K562 (cell line): Measurements from ENCODE around the gene HS2ST1. TPM values are rescaled to one million over a fixed set of nuclear protein-coding genes. Genes with fewer than 3 reads are reported as not detected.

ENCODE experiments used
- BRF1 ChIP-seq: IDR thresholded peaks from 3 replicates; pipeline ENCODE4 v1.6.1; 2011; ENCODE audit warnings: borderline replicate concordance, mild to moderate bottlenecking; ENCODE audit not compliant: insufficient read length; ENCODE audit errors: extremely low read depth
- CHD4 ChIP-seq: fragments of 200-600 bp; sonication (generic); IDR thresholded peaks from 3 replicates; pipeline ENCODE4 v1.6.1; 2012; ENCODE audit warnings: low read depth, mild to moderate bottlenecking, mixed read lengths, low read length, inconsistent platforms; ENCODE audit not compliant: insufficient read depth, insufficient replicate concordance, poor library complexity, severe bottlenecking
- CHD7 ChIP-seq: fragments of 200-600 bp; sonication (generic); IDR thresholded peaks from one replicate; pipeline ENCODE4 v1.6.1; 2012; ENCODE audit warnings: mild to moderate bottlenecking, low read depth, low read length, inconsistent platforms
- EP300 ChIP-seq: IDR thresholded peaks from 2 replicates; pipeline ENCODE4 v1.6.1; 2012; ENCODE audit warnings: low read length, improper control_type of control experiment
- ESRRA ChIP-seq: fragments of 450-650 bp; IDR thresholded peaks from 2 replicates; pipeline ENCODE4 v1.6.1; 2014; ENCODE audit warnings: low read depth, mild to moderate bottlenecking, moderate library complexity, borderline replicate concordance
- HCFC1 ChIP-seq: IDR thresholded peaks from 2 replicates; pipeline ENCODE4 v1.6.1; 2012; ENCODE audit warnings: low read depth, low read length, improper control_type of control experiment
- HNRNPK ChIP-seq: fragments of 200-400 bp; formaldehyde crosslinking; IDR thresholded peaks from one replicate; pipeline ENCODE4 v1.6.1; 2018; ENCODE audit warnings: mild to moderate bottlenecking, low read depth, low read length; ENCODE audit not compliant: poor library complexity, severe bottlenecking
- POLR2G ChIP-seq: fragments of 200-400 bp; formaldehyde crosslinking; IDR thresholded peaks from 2 replicates; pipeline ENCODE4 v1.6.1; 2017; ENCODE audit warnings: low read depth, mild to moderate bottlenecking, antibody characterized with exemption, low read length, moderate library complexity
- SMAD1 ChIP-seq: fragments of 150-350 bp; IDR thresholded peaks from 2 replicates; pipeline ENCODE4 v1.6.1; 2014; ENCODE audit warnings: low read length, low read depth; ENCODE audit not compliant: partially characterized antibody
- ZNF146 ChIP-seq: IDR thresholded peaks from one replicate; pipeline ENCODE4 v1.6.1; 2018; ENCODE audit warnings: missing compliant biosample characterization; ENCODE audit not compliant: unreplicated experiment
- ZNF232 ChIP-seq: sonication (generic); formaldehyde crosslinking; IDR thresholded peaks from 2 replicates; pipeline ENCODE4 v1.8.0; 2022; ENCODE audit warnings: mild to moderate bottlenecking, missing genetic modification reagents
- ZNF263 ChIP-seq: sonication (generic); formaldehyde crosslinking; IDR thresholded peaks from 2 replicates; pipeline ENCODE4 v1.8.0; 2022; ENCODE audit warnings: mild to moderate bottlenecking, missing genetic modification reagents, borderline replicate concordance
- ZNF584 ChIP-seq: fragments of 200-800 bp; sonication (Bioruptor generic); IDR thresholded peaks from 2 replicates; pipeline ENCODE4 v1.6.1; 2016; ENCODE audit warnings: low read depth, mild to moderate bottlenecking, missing genetic modification characterization, missing compliant biosample characterization
- polyA plus RNA-seq, 8 experiments: library from polyadenylated mRNA; depleted of rRNA in 4 of 8; stranded (reverse) in 5 of 8; unstranded in 3 of 8; fragments of >200 nt; fragmentation: Nextera tagmentation in 2 of 8; fragmentation: Illumina TruSeq in 1 of 8; extraction: Ambion mirVana in 2 of 8; extraction: Trizol in 1 of 8; gene quantifications; 2 replicates each; pipeline versions ENCODE4 v1.2.1 to v1.2.3, GENCODE V29; 2011 to 2014; ENCODE audit warnings: inconsistent platforms in 1 of 8, missing spikeins in 1 of 8
- total RNA-seq, 7 experiments: library from RNA; depleted of rRNA in 6 of 7; stranded (reverse); fragments of >200 nt in 6 of 7; fragmentation: Illumina TruSeq in 2 of 7; extraction: Trizol in 2 of 7; gene quantifications; 2 replicates each; pipeline versions ENCODE4 v1.2.1 to v1.2.3, GENCODE V29; 2011 to 2021; ENCODE audit warnings: low replicate concordance in 1 of 7

HS2ST1 gene
- total and polyA plus RNA-seq, 9 of the 15 experiments (the other 6 are each of a cell fraction or from before 2014, with no cell fraction given) = 7.7 to 43.3 (median 25.8) TPM

GRCh38 chr1:86993269-86993985, 79.0 kb downstream of the HS2ST1 start (continued):
- TF ChIP-seq CHD7 (no peak), ESRRA (no peak), SMAD1 (no peak), CHD4 (no peak), HNRNPK (no peak), ZNF232 (CRISPR knock-in tag) (no peak), BRF1 (no peak), ZNF584 (CRISPR knock-in tag) (no peak), ZNF146 (CRISPR knock-in tag) (no peak), HCFC1 (no peak), EP300 (peak; percentile 83), ZNF263 (CRISPR knock-in tag) (no peak), POLR2G (no peak)
